Measurements from ENCODE around the gene CHAT. TPM values are rescaled to one million over a fixed set of nuclear protein-coding genes. Genes with fewer than 3 reads are reported as not detected.

Gene CHAT
- total RNA-seq, 1 experiment from 2014 or later = not detected

DNA sequence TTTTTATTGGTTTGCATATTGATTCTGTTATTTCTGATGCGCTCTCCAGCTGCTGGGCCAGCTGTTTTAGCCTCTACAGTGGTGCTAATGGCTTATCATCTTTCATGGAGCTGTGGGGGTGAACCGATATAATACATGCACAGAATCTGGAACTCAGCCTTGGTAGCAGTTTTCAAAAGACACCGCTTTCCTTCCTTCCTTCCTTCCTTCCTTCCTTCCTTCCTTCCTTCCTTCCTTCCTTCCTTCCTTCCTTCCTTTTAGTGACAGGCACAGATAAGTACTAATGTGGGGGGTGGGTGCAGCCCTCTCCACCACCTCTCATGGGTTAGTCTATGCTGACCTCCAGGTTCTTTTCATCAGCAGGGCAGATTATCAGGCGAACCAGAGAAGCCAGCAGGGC is 33.7 kb downstream of the CHAT start:
- DNase-seq (ENCODE audit: low spot score) = no peak
- in situ Hi-C loops (cut with HindIII; ENCODE audit: low sequenced_read_pairs) = no loop called here

DNA sequence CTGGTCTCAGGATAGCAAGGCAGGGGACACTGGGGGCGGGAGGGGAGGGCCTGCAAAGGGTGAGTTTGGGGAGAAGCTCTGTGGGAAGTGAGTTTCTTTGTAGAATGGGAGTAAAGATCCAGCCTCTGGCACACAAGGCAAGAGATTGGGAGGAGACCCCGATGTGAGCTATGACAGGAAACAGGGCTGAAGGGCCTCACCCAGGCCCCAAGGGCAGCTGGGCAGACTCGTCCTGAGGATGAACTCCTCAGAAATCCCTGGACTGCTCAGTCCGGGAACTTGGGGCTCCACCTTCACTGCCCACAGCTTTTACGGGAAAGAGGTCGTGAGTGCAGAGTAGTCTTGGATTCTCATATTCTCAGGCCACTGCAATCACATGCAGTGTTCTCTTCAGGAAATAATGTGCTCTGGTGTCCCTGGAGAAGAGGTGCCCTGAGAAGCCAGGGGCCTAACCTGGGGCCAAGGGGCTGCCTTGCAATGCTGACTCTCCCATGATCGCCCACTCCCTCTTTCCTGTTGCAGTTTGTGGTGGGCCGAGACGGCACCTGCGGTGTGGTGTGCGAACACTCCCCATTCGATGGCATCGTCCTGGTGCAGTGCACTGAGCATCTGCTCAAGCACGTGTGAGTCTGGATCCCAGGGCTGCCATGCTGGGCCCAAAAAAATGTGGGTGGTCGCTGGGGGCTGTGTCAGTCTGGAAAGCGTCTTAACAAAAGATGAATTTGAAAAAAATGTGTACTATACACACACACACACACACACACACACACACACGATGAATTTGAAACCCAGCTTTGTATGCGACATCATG is 34.4 kb downstream of the CHAT start:
- no peak for DNase-seq (ENCODE audit: low spot score)

DNA sequence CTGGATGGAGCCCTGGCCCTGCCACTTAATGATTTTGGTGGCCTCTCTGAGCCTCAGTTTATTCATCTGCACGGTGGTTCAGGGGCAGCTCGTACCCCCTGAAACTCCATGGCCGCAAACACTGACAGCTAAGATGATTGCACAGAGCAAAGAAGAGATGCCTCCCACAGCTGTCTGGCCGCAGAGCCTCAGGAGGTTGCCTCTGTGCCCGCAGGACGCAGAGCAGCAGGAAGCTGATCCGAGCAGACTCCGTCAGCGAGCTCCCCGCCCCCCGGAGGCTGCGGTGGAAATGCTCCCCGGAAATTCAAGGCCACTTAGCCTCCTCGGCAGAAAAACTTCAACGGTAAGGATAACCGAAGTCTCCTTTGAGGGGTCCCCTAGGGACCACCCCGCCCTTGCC is 35.5 kb downstream of the CHAT start:
- in situ Hi-C loops (cut with HindIII; ENCODE audit: low sequenced_read_pairs) = no loop called here

More for the DNA sequence above, 34.4 kb downstream of the CHAT start:
- in situ Hi-C loops (cut with HindIII; ENCODE audit: low sequenced_read_pairs) = no loop called here

DNA sequence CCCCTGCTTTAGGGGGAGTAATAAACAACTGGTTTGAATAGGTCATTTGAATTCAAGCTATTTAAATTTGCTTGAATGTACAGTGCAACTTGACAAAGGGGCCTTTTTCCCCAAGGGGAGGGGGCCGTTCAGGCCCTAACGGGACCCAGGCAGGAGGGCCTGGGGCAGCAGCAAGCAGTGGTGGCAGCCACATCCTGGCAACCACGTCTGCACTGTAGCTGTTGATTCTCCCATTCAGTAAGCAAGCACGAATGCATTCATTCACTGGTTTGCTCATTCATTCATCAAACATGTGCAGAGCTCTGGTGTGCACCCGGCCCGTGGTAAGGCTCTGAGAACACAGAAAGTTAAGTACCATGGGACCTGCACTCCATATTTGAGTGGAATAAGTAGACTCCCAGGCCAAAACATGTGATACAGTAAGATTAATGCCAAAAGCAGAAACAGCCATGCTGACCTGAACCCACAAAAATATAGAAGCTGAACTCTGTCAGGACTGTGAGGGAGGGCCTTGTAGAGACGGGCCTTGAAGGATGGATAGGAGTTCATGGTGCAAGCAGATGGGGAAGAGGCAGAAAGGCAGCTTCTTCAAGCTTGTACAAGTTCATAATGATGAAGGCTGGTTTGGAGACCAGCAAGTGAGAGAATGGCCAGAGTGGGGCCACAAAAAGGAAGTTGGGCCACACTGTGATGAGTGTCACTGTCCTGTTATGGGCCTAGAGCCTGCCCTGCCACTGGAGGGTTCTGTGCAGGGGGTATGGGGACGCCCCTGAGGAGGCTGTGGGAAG is 36.3 kb downstream of the CHAT start:
- no peak for DNase-seq (ENCODE audit: low spot score)
- in situ Hi-C loops (cut with HindIII; ENCODE audit: low sequenced_read_pairs) = no loop called here

More for the DNA sequence above, 35.5 kb downstream of the CHAT start:
- no peak for DNase-seq (ENCODE audit: low spot score)

DNA sequence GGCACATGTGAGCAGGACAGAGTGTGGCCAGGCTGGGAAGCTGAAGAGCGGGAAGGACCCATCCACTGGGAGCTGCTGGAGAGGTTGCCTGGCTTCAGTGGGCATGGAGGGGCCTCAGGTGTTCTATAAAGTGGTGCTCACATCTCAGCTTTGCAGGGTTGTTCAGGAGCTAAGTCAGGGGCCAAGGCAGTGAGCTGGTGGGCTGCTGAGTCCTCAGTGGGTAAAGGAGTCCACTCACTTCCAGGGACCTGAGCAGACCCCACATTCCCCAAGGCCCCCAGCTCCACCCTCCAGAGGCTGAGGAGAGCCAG is 36.8 kb downstream of the CHAT start:
- DNase-seq (ENCODE audit: low spot score) = no peak
- in situ Hi-C loops (cut with HindIII; ENCODE audit: low sequenced_read_pairs) = no loop called here

DNA sequence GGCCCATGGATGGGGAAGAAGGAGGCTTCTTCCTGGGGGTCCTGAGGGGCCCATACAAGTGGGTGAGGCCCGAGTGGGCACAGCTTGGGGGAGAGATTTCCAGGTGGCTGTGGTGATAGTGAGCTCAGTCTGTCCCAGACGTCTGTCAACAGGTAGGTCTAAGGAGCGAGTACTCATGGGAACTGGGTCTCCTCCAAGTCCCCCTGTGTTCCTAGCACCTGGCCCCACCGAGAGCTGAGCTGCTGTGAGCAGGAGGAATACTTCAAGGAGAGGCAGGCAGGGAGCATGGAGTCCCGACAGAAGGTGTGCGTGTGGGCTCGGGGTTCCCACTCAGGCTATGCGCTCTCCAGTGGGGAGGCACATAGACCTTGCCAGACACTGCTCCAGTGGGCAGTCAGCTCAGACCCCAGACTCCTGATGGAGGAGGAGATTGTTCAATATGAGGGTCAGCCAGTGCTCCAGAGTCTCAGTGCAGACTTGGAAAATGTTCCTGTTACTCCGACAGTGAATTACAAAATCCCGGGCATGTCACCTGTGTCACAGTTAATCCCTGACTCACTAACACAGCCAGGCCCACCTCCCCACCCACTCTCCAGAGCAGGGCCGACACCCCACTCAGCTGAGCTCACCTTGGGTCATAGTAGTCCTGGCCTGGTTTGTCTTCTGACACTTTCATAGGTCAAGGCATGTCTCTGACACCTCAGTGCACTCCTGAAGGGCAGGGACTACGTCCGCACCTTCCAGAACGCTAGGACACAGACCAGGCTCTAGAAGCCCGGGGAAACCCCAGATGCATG is 37.4 kb downstream of the CHAT start:
- in situ Hi-C loops (cut with HindIII; ENCODE audit: low sequenced_read_pairs) = no loop called here
- no peak for DNase-seq (ENCODE audit: low spot score)

DNA sequence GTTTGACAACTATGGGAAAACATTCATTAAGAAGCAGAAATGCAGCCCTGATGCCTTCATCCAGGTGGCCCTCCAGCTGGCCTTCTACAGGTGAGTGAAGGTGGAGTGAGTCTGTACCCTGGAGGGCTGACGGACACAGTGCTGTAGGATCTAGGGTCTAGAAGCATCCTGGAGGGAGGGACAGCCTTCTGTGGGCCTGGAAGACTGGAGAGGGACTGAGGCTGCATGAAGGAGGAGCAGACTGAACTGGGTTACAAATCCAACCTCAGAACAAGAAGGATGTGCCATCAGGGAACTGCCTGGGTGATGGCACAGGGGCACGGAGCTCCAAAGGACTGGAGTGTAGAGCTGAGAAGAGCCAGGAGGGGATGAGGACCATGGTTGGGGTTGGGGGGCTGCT is 38.1 kb downstream of the CHAT start:
- DNase-seq (ENCODE audit: low spot score) = no peak
- in situ Hi-C loops (cut with HindIII; ENCODE audit: low sequenced_read_pairs) = no loop called here

DNA sequence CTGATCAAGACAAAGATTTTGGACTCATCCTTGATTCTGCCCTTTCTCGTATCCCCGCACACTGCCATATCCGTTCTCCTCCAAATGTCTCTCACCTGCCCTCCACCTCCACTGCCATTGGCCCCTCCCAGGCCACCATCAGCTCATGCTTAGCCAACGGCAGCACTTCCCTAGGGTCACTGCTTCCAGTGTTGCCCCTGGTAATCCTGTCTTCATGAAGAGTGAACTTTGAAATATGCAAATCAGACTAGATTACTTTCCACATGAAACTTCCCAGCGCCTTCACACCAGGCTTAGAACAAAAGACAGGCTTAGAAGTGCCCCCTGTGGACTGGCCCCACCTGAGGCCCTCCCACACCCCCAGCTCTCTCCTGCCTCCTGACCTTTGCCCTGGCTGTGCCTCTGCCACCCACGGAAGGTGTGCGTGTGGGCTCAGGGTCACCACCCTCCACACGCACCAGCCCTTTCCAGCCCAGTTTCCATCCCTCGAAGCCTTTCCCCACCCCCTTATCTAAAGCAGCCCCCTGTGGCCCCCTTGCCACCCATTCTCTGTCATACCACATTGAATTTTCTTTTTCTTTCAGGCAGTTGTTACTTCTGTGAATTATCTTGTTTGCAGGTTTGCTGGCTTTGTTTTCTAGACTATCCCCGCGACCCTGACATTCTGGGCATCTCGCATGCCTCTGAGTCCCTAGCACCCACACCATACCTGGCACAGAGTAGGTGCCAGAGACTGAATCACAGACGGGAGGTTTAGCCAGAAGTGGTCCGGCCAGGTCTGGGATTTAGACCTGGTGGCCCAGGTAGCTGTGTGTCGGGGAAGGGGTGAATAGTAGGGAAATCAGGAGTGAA is 38.8 kb downstream of the CHAT start:
- in situ Hi-C loops (cut with HindIII; ENCODE audit: low sequenced_read_pairs) = no loop called here
- no peak for DNase-seq (ENCODE audit: low spot score)

DNA sequence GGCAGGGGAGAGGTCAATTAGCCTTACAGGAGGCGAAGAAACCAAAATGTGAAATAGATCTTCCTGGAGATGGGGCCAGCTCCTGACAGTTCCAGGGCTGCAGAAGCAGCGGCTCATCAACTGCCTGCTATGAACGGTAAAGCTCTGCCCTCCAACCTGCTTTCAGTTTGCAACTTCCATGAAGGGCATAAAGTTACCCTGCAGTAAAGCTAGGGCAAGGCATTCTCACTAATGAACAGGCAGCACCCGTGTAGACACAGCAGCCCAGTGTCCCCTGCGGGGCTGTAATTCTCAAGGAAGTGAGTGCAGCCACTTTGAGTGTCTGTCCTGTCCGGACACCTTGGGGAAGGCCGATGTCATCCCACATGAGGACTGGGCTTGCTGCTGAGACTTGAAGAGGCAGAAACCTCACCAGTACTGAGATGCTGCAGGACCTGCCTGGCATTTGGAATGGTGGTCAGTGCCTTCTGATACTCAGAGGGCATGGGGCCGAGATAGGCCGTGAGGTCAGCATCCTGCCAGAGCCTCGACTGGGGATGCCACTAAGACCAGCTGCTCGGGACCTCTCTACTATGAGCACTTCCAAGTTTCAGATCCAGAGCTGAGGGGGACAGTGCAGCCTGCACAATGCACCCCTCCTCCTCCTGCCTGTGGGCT is 39.6 kb downstream of the CHAT start:
- DNase-seq (ENCODE audit: low spot score) = no peak
- in situ Hi-C loops (cut with HindIII; ENCODE audit: low sequenced_read_pairs) = no loop called here

DNA sequence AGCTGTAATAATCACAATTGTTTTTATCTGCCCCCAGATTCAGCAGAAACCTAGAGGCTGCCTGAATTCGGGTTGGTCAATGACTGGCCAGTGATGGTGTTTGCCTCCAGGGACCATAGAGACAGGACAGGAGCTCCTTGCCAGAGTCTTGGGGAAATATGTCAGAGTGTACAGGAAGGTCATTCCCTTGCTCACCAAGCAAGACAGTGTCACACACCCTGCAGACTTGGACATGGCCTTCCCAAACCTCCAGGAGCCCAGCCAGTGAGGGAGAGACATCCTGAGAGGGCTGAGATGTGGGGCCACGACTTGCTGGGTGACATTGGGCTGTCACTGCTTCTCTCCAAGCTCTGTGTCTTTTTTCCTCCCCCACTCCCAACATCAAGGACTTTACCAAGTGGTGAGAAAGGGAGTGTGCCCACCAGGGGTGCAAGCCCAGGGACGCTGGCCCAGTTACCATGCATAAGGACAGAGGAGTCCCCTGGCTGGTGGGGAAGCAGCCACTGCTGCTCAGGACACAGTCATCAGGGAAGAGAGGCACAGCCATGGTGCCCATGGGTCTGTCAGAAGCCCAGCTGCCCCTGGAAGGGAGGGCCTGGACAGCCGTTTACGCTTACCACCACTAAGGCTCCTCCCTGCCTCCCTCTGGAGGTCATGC is 40.3 kb downstream of the CHAT start:
- no peak for DNase-seq (ENCODE audit: low spot score)
- in situ Hi-C loops (cut with HindIII; ENCODE audit: low sequenced_read_pairs) = no loop called here

DNA sequence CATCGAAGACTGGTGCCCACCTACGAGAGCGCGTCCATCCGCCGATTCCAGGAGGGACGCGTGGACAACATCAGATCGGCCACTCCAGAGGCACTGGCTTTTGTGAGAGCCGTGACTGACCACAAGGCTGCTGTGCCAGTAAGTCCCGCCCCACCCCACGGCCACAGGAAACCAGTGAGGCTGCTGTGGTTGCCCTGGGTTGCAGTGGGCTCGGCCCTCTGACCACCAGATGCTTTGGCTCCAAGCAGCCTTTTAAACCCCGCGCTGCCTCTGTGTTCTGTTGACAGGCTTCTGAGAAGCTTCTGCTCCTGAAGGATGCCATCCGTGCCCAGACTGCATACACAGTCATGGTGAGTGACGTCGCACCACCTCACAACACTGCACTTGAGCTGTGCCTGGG is 41.3 kb downstream of the CHAT start:
- in situ Hi-C loops (cut with HindIII; ENCODE audit: low sequenced_read_pairs) = no loop called here
- no peak for DNase-seq (ENCODE audit: low spot score)

DNA sequence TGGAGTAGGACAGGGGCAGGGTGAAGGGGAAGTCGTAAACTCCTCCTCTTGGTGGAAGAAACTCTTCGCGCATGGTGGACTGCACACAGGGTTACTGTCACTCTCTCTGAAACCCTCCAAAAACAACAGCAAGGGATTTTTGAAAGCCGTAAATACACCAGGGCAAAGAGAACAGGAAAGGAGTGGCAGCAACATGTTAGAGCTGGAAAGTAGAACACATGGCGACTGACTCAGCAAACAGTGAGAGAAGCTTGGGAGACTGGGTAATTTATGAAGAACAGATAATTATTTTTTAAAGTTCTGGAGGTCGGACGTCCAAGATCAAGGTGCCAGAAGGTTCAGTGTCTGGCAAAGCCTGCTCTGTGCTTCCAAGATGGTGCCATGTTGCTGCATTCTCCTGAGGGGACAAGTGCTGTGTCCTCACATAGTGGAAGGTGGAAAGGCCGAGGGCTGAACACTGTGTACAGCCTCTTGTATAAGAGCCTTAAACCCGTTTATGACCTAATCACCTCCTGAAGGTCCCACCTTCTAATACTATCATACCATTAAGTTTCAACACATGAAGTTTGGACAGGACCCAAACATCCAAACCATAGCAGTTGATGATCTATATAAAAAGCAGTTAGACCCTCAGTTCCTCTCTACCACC is 43.1 kb downstream of the CHAT start:
- no peak for DNase-seq (ENCODE audit: low spot score)
- in situ Hi-C loops (cut with HindIII; ENCODE audit: low sequenced_read_pairs) = no loop called here

DNA sequence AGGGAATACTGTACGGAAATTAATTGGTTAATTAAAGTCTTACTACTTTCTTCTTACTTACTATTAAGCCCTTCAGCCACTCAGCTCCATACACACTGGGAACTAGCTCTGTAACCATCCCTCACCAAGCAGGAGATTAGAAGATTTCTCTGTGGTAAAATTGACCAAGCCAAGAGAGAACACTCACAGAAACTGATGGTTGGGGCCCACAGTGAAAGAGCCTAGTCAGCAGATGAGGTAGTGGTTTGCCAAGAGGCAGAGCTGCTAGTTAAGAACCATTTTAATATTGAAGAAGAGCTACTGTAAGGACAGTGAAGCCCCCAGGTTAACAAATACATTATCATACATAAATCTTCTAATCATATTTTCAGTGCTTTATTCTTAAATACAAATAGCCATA is 43.8 kb downstream of the CHAT start:
- no peak for DNase-seq (ENCODE audit: low spot score)
- in situ Hi-C loops (cut with HindIII; ENCODE audit: low sequenced_read_pairs) = no loop called here

DNA sequence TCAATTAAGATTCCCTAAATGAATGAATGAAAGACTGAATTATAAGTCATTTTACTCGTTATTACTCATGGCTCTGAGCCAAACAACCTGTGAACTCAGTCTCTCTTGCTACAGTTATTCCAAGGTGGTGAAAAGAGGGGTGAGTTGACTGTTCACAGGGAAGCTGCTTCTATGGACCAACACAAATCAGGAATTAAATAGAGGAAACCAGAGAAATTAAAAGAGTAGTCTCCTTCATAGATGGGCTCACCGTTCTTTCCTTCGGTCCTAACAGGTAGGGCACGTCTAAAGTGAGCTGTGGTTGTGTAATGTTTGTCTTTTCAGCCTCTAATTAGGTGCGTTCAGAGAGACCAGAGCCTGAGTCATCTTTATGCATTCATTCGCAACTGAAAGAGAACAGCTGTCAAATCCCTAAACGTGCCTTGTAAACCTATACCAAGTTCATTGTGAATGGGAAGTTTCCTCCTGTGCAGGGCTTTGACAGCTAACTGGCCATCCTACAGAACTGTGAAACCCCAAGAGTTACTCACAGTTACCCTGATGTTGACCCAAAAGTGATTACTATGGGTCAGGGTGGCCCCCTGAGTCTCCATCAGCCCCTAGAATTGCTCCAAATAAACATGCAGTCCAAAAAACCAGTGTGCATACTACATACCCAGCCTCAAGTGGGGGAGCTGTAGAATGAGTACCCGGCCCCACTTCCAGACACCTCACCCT is 47.5 kb downstream of the CHAT start:
- in situ Hi-C loops (cut with HindIII; ENCODE audit: low sequenced_read_pairs) = no loop called here
- DNase-seq (ENCODE audit: low spot score) = no peak

DNA sequence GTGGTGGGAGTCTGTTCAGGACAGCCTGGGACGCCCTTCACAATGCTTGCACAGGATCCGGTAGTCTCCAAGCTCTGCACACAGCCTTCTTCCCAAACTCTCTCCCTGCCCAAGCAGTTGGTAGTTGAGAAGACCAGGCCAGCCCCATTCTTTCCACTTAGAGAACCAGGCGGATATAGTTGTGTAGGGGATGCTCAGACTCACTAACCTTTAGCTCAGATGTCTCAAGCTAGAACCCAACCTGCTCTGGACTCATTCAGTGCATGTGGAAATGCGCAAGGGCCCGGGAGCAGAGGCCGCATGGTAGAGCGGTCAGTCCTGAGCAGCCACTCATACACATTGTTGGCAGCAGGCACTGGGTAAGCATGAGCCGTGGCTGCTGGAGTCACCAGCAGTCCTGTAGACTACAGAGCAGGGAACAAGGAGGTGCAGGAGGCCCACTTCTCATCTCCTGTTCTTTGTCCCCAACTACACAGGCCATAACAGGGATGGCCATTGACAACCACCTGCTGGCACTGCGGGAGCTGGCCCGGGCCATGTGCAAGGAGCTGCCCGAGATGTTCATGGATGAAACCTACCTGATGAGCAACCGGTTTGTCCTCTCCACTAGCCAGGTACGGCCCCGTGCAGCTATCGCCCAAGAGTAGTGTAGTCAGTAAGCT is 48.5 kb downstream of the CHAT start:
- in situ Hi-C loops (cut with HindIII; ENCODE audit: low sequenced_read_pairs) = no loop called here
- no peak for DNase-seq (ENCODE audit: low spot score)

DNA sequence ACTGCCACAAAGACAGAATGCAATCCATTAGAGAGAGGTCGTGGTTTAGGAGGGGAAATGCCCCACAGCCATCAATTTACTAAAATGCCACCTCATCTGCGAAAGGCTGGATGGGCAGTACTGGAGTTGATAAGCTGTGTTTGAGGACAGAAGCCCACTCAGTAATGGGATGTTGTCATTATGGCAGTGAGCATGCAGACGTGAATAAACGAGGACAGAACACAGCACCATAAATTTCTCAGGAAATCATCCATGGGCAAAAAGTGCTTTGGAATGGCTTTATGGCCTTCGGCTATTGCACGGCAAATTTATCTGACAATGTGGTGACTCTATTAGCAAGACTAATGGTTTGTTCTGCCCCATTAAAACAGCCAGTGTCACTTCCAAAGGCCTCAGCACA is 49.8 kb downstream of the CHAT start:
- in situ Hi-C loops (cut with HindIII; ENCODE audit: low sequenced_read_pairs) = no loop called here
- no peak for DNase-seq (ENCODE audit: low spot score)
